Effector memory CD4-positive, alpha-beta T cell (primary cell): ENCODE data around the gene CTSZ.

ENCODE experiments used
- DNase-seq, 3 donors: peaks; one replicate each; pipeline ENCODE4 v3.0.0-alpha.2; 2020
- H3K27ac ChIP-seq: 2 replicates; pipeline ENCODE4 v1.7.0; 2013; ENCODE audit warnings: mild to moderate bottlenecking, low read length, moderate library complexity; ENCODE audit not compliant: insufficient read depth, poor library complexity, severe bottlenecking
- H3K27me3 ChIP-seq: replicated peaks from 2 replicates; pipeline ENCODE4 v1.7.0; 2013; ENCODE audit warnings: mild to moderate bottlenecking, low read length; ENCODE audit not compliant: insufficient read depth, control insufficient read depth, poor library complexity, severe bottlenecking
- H3K36me3 ChIP-seq: 2 replicates; pipeline ENCODE4 v1.7.0; 2013; ENCODE audit warnings: mild to moderate bottlenecking, low read length, moderate library complexity; ENCODE audit not compliant: control insufficient read depth, insufficient read depth
- H3K4me1 ChIP-seq: 2 replicates; pipeline ENCODE4 v1.7.0; 2013; ENCODE audit warnings: low read length, mild to moderate bottlenecking; ENCODE audit not compliant: control insufficient read depth, insufficient read depth, poor library complexity, severe bottlenecking
- H3K4me3 ChIP-seq: 2 replicates; pipeline ENCODE4 v1.7.0; 2013; ENCODE audit warnings: low read length, low read depth, mild to moderate bottlenecking; ENCODE audit not compliant: insufficient read depth, poor library complexity, severe bottlenecking
- H3K9me3 ChIP-seq: 2 replicates; pipeline ENCODE4 v1.7.0; 2013; ENCODE audit warnings: mild to moderate bottlenecking, low read length, moderate library complexity; ENCODE audit not compliant: control insufficient read depth

Gene CTSZ

GRCh38 chr20:59023616-59024015 lies 16.6 kb upstream of the CTSZ start:
- DNase-seq, result no peak
- H3K27ac ChIP-seq, result no peak overlapping the region
- no peak overlapping the region for H3K4me3 ChIP-seq
- H3K27me3 ChIP-seq, result no peaks in the 10 kb centered on the region
- H3K9me3 ChIP-seq, result no peaks in the 10 kb centered on the region
- H3K4me1 ChIP-seq, result peaks cover 2% of the 10 kb centered on the region
- H3K36me3 ChIP-seq, result peaks cover 55% of the 10 kb centered on the region

DNA sequence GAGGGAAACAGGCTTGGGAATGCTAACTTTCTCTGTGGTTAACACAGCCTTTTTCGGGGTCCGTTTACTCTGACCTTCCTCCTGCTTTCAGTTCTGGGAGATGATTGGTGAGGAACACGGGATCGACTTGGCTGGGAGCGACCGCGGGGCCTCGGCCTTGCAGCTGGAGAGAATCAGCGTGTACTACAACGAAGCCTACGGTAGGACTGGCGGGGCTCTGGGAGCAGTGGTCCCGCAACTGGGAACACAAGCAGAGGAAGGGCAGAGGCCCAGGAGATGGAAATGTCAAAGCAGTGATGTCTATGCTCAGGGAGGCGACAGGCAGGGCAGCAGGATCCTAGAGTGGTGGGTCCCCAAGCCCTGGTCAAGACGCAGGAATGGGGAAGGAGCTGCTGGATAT lies 15.7 kb upstream of the CTSZ start:
- Histone ChIP-seq H3K9me3 (no peaks in the 10 kb centered on the region), H3K4me1 (no peaks in the 10 kb centered on the region), H3K4me3 (no peak overlapping the region), H3K27ac (no peak overlapping the region), H3K36me3 (peaks cover 51% of the 10 kb centered on the region), H3K27me3 (no peaks in the 10 kb centered on the region)
- DNase-seq, result no peak

GRCh38 chr20:59020938-59021551 lies 14.0 kb upstream of the CTSZ start:
- Histone ChIP-seq H3K4me3 (no peak overlapping the region), H3K4me1 (no peaks in the 10 kb centered on the region), H3K9me3 (no peaks in the 10 kb centered on the region), H3K27me3 (no peaks in the 10 kb centered on the region), H3K27ac (no peak overlapping the region), H3K36me3 (peaks cover 35% of the 10 kb centered on the region)
- DNase-seq, result no peak

GRCh38 chr20:59019217-59019616 lies 12.2 kb upstream of the CTSZ start, which contains the start of gene TUBB1:
TSS of gene TUBB1 (plus strand) at chr20:59019429. CDS start at chr20:59019523, 94 bp downstream.
- Histone ChIP-seq H3K36me3 (peaks cover 17% of the 10 kb centered on the region), H3K9me3 (no peaks in the 10 kb centered on the region), H3K27ac (no peak within 1 kb of the TSS), H3K4me1 (peaks cover 4% of the 10 kb centered on the region), H3K27me3 (no peaks in the 10 kb centered on the region), H3K4me3 (no peak within 1 kb of the TSS)
- DNase-seq, result no peak

GRCh38 chr20:59018817-59019216 lies 11.8 kb upstream of the CTSZ start:
- no peak overlapping the region for H3K4me3 ChIP-seq
- no peak for DNase-seq

GRCh38 chr20:59017493-59018231 lies 10.6 kb upstream of the CTSZ start:
- H3K36me3 ChIP-seq, result peaks cover 1% of the 10 kb centered on the region
- DNase-seq, result no peak
- no peaks in the 10 kb centered on the region for H3K27me3 ChIP-seq
- H3K4me1 ChIP-seq, result peaks cover 15% of the 10 kb centered on the region
- H3K27ac ChIP-seq, result no peak overlapping the region
- H3K4me3 ChIP-seq, result no peak overlapping the region
- H3K9me3 ChIP-seq, result no peaks in the 10 kb centered on the region

More at GRCh38 chr20:59018817-59019216, 11.8 kb upstream of the CTSZ start:
- Histone ChIP-seq H3K27ac (no peak overlapping the region), H3K27me3 (no peaks in the 10 kb centered on the region), H3K9me3 (no peaks in the 10 kb centered on the region), H3K4me1 (peaks cover 8% of the 10 kb centered on the region), H3K36me3 (peaks cover 13% of the 10 kb centered on the region)

GRCh38 chr20:59016795-59017492 lies 9.9 kb upstream of the CTSZ start:
- Histone ChIP-seq H3K4me3 (no peak overlapping the region), H3K27ac (no peak overlapping the region), H3K4me1 (peaks cover 15% of the 10 kb centered on the region), H3K9me3 (no peaks in the 10 kb centered on the region), H3K36me3 (no peaks in the 10 kb centered on the region), H3K27me3 (no peaks in the 10 kb centered on the region)
- DNase-seq, result no peak

- no peak for DNase-seq
- Histone ChIP-seq H3K27ac (no peak overlapping the region), H3K4me1 (peaks cover 15% of the 10 kb centered on the region), H3K4me3 (no peak overlapping the region), H3K9me3 (no peaks in the 10 kb centered on the region), H3K27me3 (no peaks in the 10 kb centered on the region), H3K36me3 (no peaks in the 10 kb centered on the region)
Observed at GRCh38 chr20:59015812-59016711, 9.0 kb upstream of the CTSZ start.

- Histone ChIP-seq H3K9me3 (no peaks in the 10 kb centered on the region), H3K4me1 (peaks cover 15% of the 10 kb centered on the region), H3K27me3 (no peaks in the 10 kb centered on the region), H3K36me3 (no peaks in the 10 kb centered on the region), H3K27ac (no peak overlapping the region), H3K4me3 (no peak overlapping the region)
- no peak for DNase-seq
Observed at GRCh38 chr20:59015411-59015810, 8.4 kb upstream of the CTSZ start.
